DND-41 (cell line): ENCODE measurements around the gene ULK1.

Experiments used
- ATAC-seq: fragments of 200-7000 bp; cut with Tn5 transposase; 3 replicates; pipeline ENCODE4 v1.9.1; 2021; ENCODE audit warnings: low read depth; ENCODE audit not compliant: insufficient read depth
- DNase-seq: peaks from one replicate; pipeline ENCODE4 v3.0.0-alpha.2; 2020
- H2AFZ ChIP-seq: 2 replicates; pipeline ENCODE4 v1.6.0; 2012; ENCODE audit warnings: low read depth, low read length
- H3K27ac ChIP-seq: 2 replicates; pipeline ENCODE4 v1.5.1; 2012; ENCODE audit warnings: low read length, inconsistent platforms
- H3K27me3 ChIP-seq: fragments of 200-600 bp; sonication (generic); 2 replicates; pipeline ENCODE4 v1.6.0; 2012; ENCODE audit warnings: low read length, mild to moderate bottlenecking, inconsistent platforms; ENCODE audit not compliant: insufficient read depth, poor library complexity
- H3K36me3 ChIP-seq: 2 replicates; pipeline ENCODE4 v1.5.1; 2012; ENCODE audit warnings: low read length, inconsistent platforms; ENCODE audit not compliant: insufficient read depth
- H3K4me1 ChIP-seq: 2 replicates; pipeline ENCODE4 v1.5.1; 2012; ENCODE audit warnings: mild to moderate bottlenecking, low read length; ENCODE audit not compliant: insufficient read depth
- H3K4me2 ChIP-seq: 2 replicates; pipeline ENCODE4 v1.6.0; 2012; ENCODE audit warnings: mild to moderate bottlenecking, moderate library complexity, low read length, inconsistent platforms; ENCODE audit not compliant: insufficient read depth
- H3K4me3 ChIP-seq, 2 experiments: fragments of 200-600 bp in 1 of 2; shearing (Covaris generic) in 1 of 2; 2 replicates each; pipeline ENCODE4 v1.5.1; 2012 to 2016; ENCODE audit warnings: inconsistent platforms in 2 of 2, low read length in 2 of 2, mild to moderate bottlenecking in 2 of 2, low read depth in 1 of 2, moderate library complexity in 1 of 2
- H3K79me2 ChIP-seq: 2 replicates; pipeline ENCODE4 v1.6.0; 2012; ENCODE audit warnings: low read length, inconsistent platforms; ENCODE audit not compliant: insufficient read depth
- H3K9ac ChIP-seq: 2 replicates; pipeline ENCODE4 v1.6.0; 2012; ENCODE audit warnings: low read depth, mild to moderate bottlenecking, inconsistent platforms, low read length, moderate library complexity
- H3K9me3 ChIP-seq: 2 replicates; pipeline ENCODE4 v1.5.1; 2012; ENCODE audit warnings: low read length, moderate library complexity, mild to moderate bottlenecking, inconsistent platforms; ENCODE audit not compliant: insufficient read depth, severe bottlenecking
- H4K20me1 ChIP-seq: 2 replicates; pipeline ENCODE4 v1.6.0; 2012; ENCODE audit warnings: low read length; ENCODE audit not compliant: insufficient read depth
- CTCF ChIP-seq: IDR thresholded peaks from 2 replicates; pipeline ENCODE4 v1.5.1; 2012; ENCODE audit warnings: borderline replicate concordance, low read length, moderate library complexity, mild to moderate bottlenecking; ENCODE audit not compliant: poor library complexity, severe bottlenecking; ENCODE audit errors: extremely low read depth
- EZH2 ChIP-seq: IDR thresholded peaks from 3 replicates; pipeline ENCODE4 v1.6.1; 2012; ENCODE audit warnings: borderline replicate concordance, low read depth, mild to moderate bottlenecking, moderate library complexity, low read length, inconsistent platforms; ENCODE audit not compliant: severe bottlenecking

The ULK1 gene

GRCh38 chr12:131894313-131894860 is at the start of gene ULK1:
Gene ULK1 (plus strand): TSS chr12:131894622. CDS start chr12:131895002, 380 bp downstream.
- Histone ChIP-seq H3K4me3 (peak within 1 kb of the TSS; percentile 63 to 67; a peak in 3 of 4 replicates), H3K36me3 (peaks cover 31% of the 10 kb centered on the region), H3K27ac (peak within 1 kb of the TSS; percentile 77), H3K9me3 (no peaks in the 10 kb centered on the region), H3K27me3 (no peaks in the 10 kb centered on the region), H3K79me2 (peaks cover 45% of the 10 kb centered on the region), H3K4me1 (peaks cover 34% of the 10 kb centered on the region), H2AFZ (peak within 1 kb of the TSS; percentile 80), H4K20me1 (peaks cover 32% of the 10 kb centered on the region), H3K4me2 (peak within 1 kb of the TSS; percentile 87), H3K9ac (peak within 1 kb of the TSS; percentile 68)
- DNase-seq (peak; percentile 94), ATAC-seq (peak; percentile 79)
- TF ChIP-seq CTCF (no peak), EZH2 (no peak)

- ATAC-seq = no peak
- no peaks in the 10 kb centered on the region for H3K36me3 ChIP-seq
- no peak overlapping the region for H3K27ac ChIP-seq
- H3K27me3 ChIP-seq = no peaks in the 10 kb centered on the region
- no peak for DNase-seq
- no peak overlapping the region for H2AFZ ChIP-seq
- no peak overlapping the region for H3K4me2 ChIP-seq
- H4K20me1 ChIP-seq = no peaks in the 10 kb centered on the region
- TF ChIP-seq CTCF (no peak), EZH2 (no peak)
- H3K4me1 ChIP-seq = no peaks in the 10 kb centered on the region
- H3K79me2 ChIP-seq = no peaks in the 10 kb centered on the region
- no peak overlapping the region for H3K9ac ChIP-seq
- H3K4me3 ChIP-seq = no peak overlapping the region
- no peaks in the 10 kb centered on the region for H3K9me3 ChIP-seq
Observed at GRCh38 chr12:131844656-131845055, 49.8 kb upstream of the ULK1 start.

GRCh38 chr12:131845121-131845520 is 49.3 kb upstream of the ULK1 start:
- Histone ChIP-seq H3K4me2 (no peak overlapping the region), H3K79me2 (no peaks in the 10 kb centered on the region), H3K9ac (no peak overlapping the region), H4K20me1 (no peaks in the 10 kb centered on the region), H3K9me3 (no peaks in the 10 kb centered on the region), H3K36me3 (no peaks in the 10 kb centered on the region), H2AFZ (no peak overlapping the region), H3K4me3 (no peak overlapping the region), H3K27ac (no peak overlapping the region), H3K27me3 (no peaks in the 10 kb centered on the region), H3K4me1 (no peaks in the 10 kb centered on the region)
- DNase-seq (no peak), ATAC-seq (no peak)
- no peak for TF ChIP-seq CTCF
- TF ChIP-seq EZH2 = no peak
